ENCODE measurements around the gene RAB33B.

Gene RAB33B

DNA sequence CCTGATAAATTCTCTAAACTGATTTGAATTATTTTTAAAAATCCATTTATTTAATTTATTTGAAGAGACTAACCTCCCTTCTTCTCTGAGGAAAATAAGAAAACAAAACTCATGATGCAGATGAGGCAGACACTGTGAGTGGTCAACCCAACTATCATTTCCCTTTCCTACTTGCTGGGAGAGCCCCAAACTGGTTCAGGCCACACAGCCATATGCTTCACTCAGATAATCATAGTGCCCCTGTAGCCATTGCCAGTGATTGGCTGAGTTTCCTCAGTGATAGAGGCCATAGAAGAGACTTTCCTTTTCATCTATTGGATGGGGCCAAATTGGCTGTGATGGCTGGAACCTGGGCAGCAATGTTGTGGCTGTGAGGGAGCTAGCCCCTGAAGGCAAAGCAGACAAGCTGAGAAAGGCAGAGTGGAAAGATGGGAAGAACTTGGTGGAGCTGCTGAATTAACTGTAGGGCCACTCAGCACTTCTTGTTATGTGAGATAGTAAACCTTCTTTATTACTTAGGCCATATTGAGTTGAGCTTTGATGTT lies 49.8 kb downstream of the RAB33B start:
- Histone ChIP-seq H4K20me1 (ENCODE audit: insufficient read depth, low read length, poor library complexity, severe bottlenecking) (no peaks in the 10 kb centered on the region), H3K36me3 (ENCODE audit: insufficient read depth, low read length) (peaks cover 5% of the 10 kb centered on the region; the same call in 1 of the 2 replicates), H3K4me3 (ENCODE audit: low read length, poor library complexity, severe bottlenecking) (no peak overlapping the region), H3K9ac (ENCODE audit: low read depth, low read length, poor library complexity, severe bottlenecking) (no peak overlapping the region), H3K9me2 (replicated peaks; ENCODE audit: low read depth, low read length) (no peaks in the 10 kb centered on the region), H3F3A (ENCODE audit: low read depth) (no peaks in the 10 kb centered on the region), H3K4me1 (ENCODE audit: insufficient read depth, low read length, poor library complexity, severe bottlenecking) (peaks cover 7% of the 10 kb centered on the region), H3K4me2 (ENCODE audit: low read depth, low read length, poor library complexity, severe bottlenecking) (no peak overlapping the region), H3K9me3 (ENCODE audit: insufficient read depth, low read depth, low read length) (no peaks in the 10 kb centered on the region), H3K27me3 (ENCODE audit: insufficient read depth, low read length, poor library complexity, severe bottlenecking) (no peaks in the 10 kb centered on the region), H2AFZ (ENCODE audit: low read length) (no peak overlapping the region), H3K79me2 (ENCODE audit: insufficient read depth, low read length) (no peaks in the 10 kb centered on the region)
- TF ChIP-seq CTCF (conservative IDR thresholded peaks at IDR 0.05; ENCODE audit: low read length) (no peak), EZH2phosphoT487 (IDR thresholded peaks at IDR 0.05; ENCODE audit: borderline replicate concordance) (no peak)

GRCh38 chr4:139506774-139507173 lies 52.9 kb downstream of the RAB33B start:
- H3K79me2 ChIP-seq (ENCODE audit: insufficient read depth, low read length): no peaks in the 10 kb centered on the region
- no peaks in the 10 kb centered on the region for H3K27me3 ChIP-seq (ENCODE audit: insufficient read depth, low read length, poor library complexity, severe bottlenecking)
- no peak overlapping the region for H3K4me2 ChIP-seq (ENCODE audit: low read depth, low read length, poor library complexity, severe bottlenecking)
- H4K20me1 ChIP-seq (ENCODE audit: insufficient read depth, low read length, poor library complexity, severe bottlenecking): no peaks in the 10 kb centered on the region
- H3K36me3 ChIP-seq (ENCODE audit: insufficient read depth, low read length): peaks cover 33% of the 10 kb centered on the region; the same call in 1 of the 2 replicates
- H2AFZ ChIP-seq (ENCODE audit: low read length): no peak overlapping the region
- no peak overlapping the region for H3K9ac ChIP-seq (ENCODE audit: low read depth, low read length, poor library complexity, severe bottlenecking)
- H3K4me1 ChIP-seq (ENCODE audit: insufficient read depth, low read length, poor library complexity, severe bottlenecking): peaks cover 7% of the 10 kb centered on the region
- no peak overlapping the region for H3K4me3 ChIP-seq (ENCODE audit: low read length, poor library complexity, severe bottlenecking)
- no peaks in the 10 kb centered on the region for H3F3A ChIP-seq (ENCODE audit: low read depth)
- H3K9me2 ChIP-seq (replicated peaks; ENCODE audit: low read depth, low read length): no peaks in the 10 kb centered on the region
- no peak for TF ChIP-seq CTCF (conservative IDR thresholded peaks at IDR 0.05; ENCODE audit: low read length)
- no peak for TF ChIP-seq EZH2phosphoT487 (IDR thresholded peaks at IDR 0.05; ENCODE audit: borderline replicate concordance)
- no peaks in the 10 kb centered on the region for H3K9me3 ChIP-seq (ENCODE audit: insufficient read depth, low read depth, low read length)

- Histone ChIP-seq H3K79me2 (ENCODE audit: insufficient read depth, low read length) (no peaks in the 10 kb centered on the region), H3K4me3 (ENCODE audit: low read length, poor library complexity, severe bottlenecking) (no peak overlapping the region), H3K9me2 (replicated peaks; ENCODE audit: low read depth, low read length) (no peaks in the 10 kb centered on the region), H3K4me1 (ENCODE audit: insufficient read depth, low read length, poor library complexity, severe bottlenecking) (no peaks in the 10 kb centered on the region), H4K20me1 (ENCODE audit: insufficient read depth, low read length, poor library complexity, severe bottlenecking) (no peaks in the 10 kb centered on the region), H3K36me3 (ENCODE audit: insufficient read depth, low read length) (peaks cover 35% of the 10 kb centered on the region; the same call in 1 of the 2 replicates), H2AFZ (ENCODE audit: low read length) (no peak overlapping the region), H3K27me3 (ENCODE audit: insufficient read depth, low read length, poor library complexity, severe bottlenecking) (no peaks in the 10 kb centered on the region), H3K9me3 (ENCODE audit: insufficient read depth, low read depth, low read length) (no peaks in the 10 kb centered on the region), H3K4me2 (ENCODE audit: low read depth, low read length, poor library complexity, severe bottlenecking) (no peak overlapping the region), H3K9ac (ENCODE audit: low read depth, low read length, poor library complexity, severe bottlenecking) (no peak overlapping the region), H3F3A (ENCODE audit: low read depth) (no peaks in the 10 kb centered on the region)
- TF ChIP-seq EZH2phosphoT487 (IDR thresholded peaks at IDR 0.05; ENCODE audit: borderline replicate concordance) (no peak), CTCF (conservative IDR thresholded peaks at IDR 0.05; ENCODE audit: low read length) (no peak)
Measured at GRCh38 chr4:139508581-139509237, 54.8 kb downstream of the RAB33B start.

Measured in Loucy (cell line).